Measurements from ENCODE around the gene HES2.
"Not testable (repeated sequence)": the region's sequence is repeated elsewhere in the genome, so short reads cannot be mapped to it uniquely, and the experiment has no call there.

Gene HES2

GRCh38 chr1:6435129-6435528 is 15.4 kb upstream of the HES2 start:
- no peak for DNase-seq

- DNase-seq, result no peak
Observed at GRCh38 chr1:6434186-6434585, 14.5 kb upstream of the HES2 start.

- not testable (repeated sequence) for DNase-seq
Observed at GRCh38 chr1:6431645-6432579, 12.2 kb upstream of the HES2 start.

- not testable (repeated sequence) for DNase-seq
Observed at GRCh38 chr1:6429660-6430411, 10.1 kb upstream of the HES2 start.

GRCh38 chr1:6428453-6428852 is 8.7 kb upstream of the HES2 start:
- DNase-seq, result not testable (repeated sequence)

- DNase-seq, result no peak
Observed at GRCh38 chr1:6427441-6428390, 8.0 kb upstream of the HES2 start.

- no peak for DNase-seq
Observed at GRCh38 chr1:6426972-6427350, 7.2 kb upstream of the HES2 start.

GRCh38 chr1:6426277-6426971 is 6.7 kb upstream of the HES2 start:
- no peak for DNase-seq

- no peak for DNase-seq
Observed at GRCh38 chr1:6425658-6426057, 5.9 kb upstream of the HES2 start.

GRCh38 chr1:6424619-6425593 is 5.2 kb upstream of the HES2 start, which contains the start of gene ESPN:
Gene ESPN, plus strand, starts transcription at chr1:6424776. Its CDS starts 180 bp downstream, at chr1:6424956.
- DNase-seq, result no peak

- DNase-seq, result no peak
Observed at GRCh38 chr1:6424000-6424565, 4.4 kb upstream of the HES2 start.

GRCh38 chr1:6423321-6423999 is 3.7 kb upstream of the HES2 start:
- no peak for DNase-seq

- DNase-seq, result no peak
Observed at GRCh38 chr1:6421266-6421665, 1.5 kb upstream of the HES2 start.

- no peak for DNase-seq
Observed at GRCh38 chr1:6420454-6421042, 829 bp upstream of the HES2 start.

- DNase-seq, result no peak
Observed at GRCh38 chr1:6419397-6419803, 319 bp downstream of the HES2 start.

- DNase-seq, result no peak
Observed at GRCh38 chr1:6418668-6419396, 887 bp downstream of the HES2 start.

GRCh38 chr1:6417961-6418667 is 1.6 kb downstream of the HES2 start:
- DNase-seq, result no peak

GRCh38 chr1:6416906-6417305 is 2.8 kb downstream of the HES2 start:
- DNase-seq, result no peak
